Measurements from ENCODE around the gene ADCY10. TPM values are rescaled to one million over a fixed set of nuclear protein-coding genes. Genes with fewer than 3 reads are reported as not detected.

The ADCY10 gene
- total and polyA plus RNA-seq, 2 of the 8 experiments (the other 6 are each of a cell fraction or from before 2014, with no cell fraction given) = 0.02 TPM; not detected in 1

DNA sequence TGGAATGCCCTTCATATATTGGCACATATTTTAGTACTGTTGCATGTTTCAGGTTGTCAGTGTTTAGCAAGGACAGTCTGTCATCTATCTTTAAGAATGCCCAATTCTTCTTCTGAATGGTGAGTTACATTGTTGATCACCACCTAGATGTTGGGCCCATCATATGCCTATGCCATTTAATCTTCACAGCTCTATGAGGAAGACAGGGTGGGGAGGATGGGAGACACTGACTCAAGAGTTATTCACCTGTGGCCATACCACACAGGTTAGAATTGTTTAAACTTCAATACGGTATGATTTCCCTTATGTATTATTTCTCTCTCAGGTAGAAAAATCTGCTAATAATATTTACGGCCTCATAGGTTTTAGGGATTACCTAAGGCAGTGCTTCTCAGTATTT lies 147.4 kb downstream of the ADCY10 start:
- no peak overlapping the region for H4K91ac ChIP-seq (replicated peaks; ENCODE audit: insufficient read length, low read length)
- H3K9ac ChIP-seq (replicated peaks in 1 of 4; ENCODE audit: extremely low read depth in 1 of 4, low read depth in 3 of 4, low read length in 3 of 4) = no peak overlapping the region
- H3K4me2 ChIP-seq (ENCODE audit: insufficient read depth in 1 of 2, low read depth in 2 of 2, low read length in 2 of 2) = no peak overlapping the region
- FAIRE-seq = no peak
- no peak overlapping the region for H2BK12ac ChIP-seq (ENCODE audit: low read depth, low read length)
- no peak overlapping the region for H3K23ac ChIP-seq (ENCODE audit: insufficient read length)
- no peaks in the 10 kb centered on the region for H3K4me1 ChIP-seq (replicated peaks in 1 of 4; ENCODE audit: control insufficient read depth in 3 of 4, insufficient read depth in 4 of 4, low read length in 3 of 4)
- ChIA-PET CTCF (ENCODE audit: partially characterized antibody) (no interaction called here), POLR2A (ENCODE audit: partially characterized antibody) (no interaction called here)
- 89% methylated on average over 2 of the region's 2 CpGs; no CpG with 5 or more reads in 1 of the 2 experiments for WGBS, 2 experiments (ENCODE audit: extremely low coverage in 1 of 2, insufficient coverage in 1 of 2, insufficient read length in 1 of 2, insufficient replicate concordance in 2 of 2, low coverage in 1 of 2, low lambda C conversion rate in 2 of 2, missing lambda C conversion rate in 1 of 2)
- no peak overlapping the region for H3K4me3 ChIP-seq (ENCODE audit: extremely low read depth in 1 of 4, insufficient read depth in 2 of 4, low read depth in 3 of 4, low read length in 4 of 4)
- H2BK120ac ChIP-seq (replicated peaks; ENCODE audit: low read depth, low read length) = no peak overlapping the region
- H3K79me2 ChIP-seq (ENCODE audit: control insufficient read depth in 1 of 2, insufficient read depth in 2 of 2, low read length in 2 of 2) = peaks cover 0 to 15% of the 10 kb centered on the region in 2 experiments; a peak in 3 of 4 replicates
- no peak overlapping the region for H3K4ac ChIP-seq (replicated peaks; ENCODE audit: insufficient read length, low read depth, low read length)
- peaks cover 0 to 3% (median 2%) of the 10 kb centered on the region in 4 experiments; a peak in 6 of 7 replicates for H3K27me3 ChIP-seq (replicated peaks in 1 of 4; ENCODE audit: control insufficient read depth in 3 of 4, extremely low read depth in 1 of 4, insufficient read depth in 3 of 4, low read length in 3 of 4)
- no peak overlapping the region for H2AK5ac ChIP-seq (ENCODE audit: low read depth, low read length)
- peaks cover 2% of the 10 kb centered on the region; the same call in 1 of the 2 replicates for H3K79me1 ChIP-seq (ENCODE audit: low read depth, low read length)
- DNase-seq (ENCODE audit: low read depth in 1 of 2, low spot score in 2 of 2) = no peak
- no peak overlapping the region for H3K56ac ChIP-seq (replicated peaks; ENCODE audit: insufficient read length, low read depth, low read length)
- no peaks in the 10 kb centered on the region for H3K9me3 ChIP-seq (ENCODE audit: insufficient read depth in 2 of 2, low read depth in 1 of 2, low read length in 1 of 2)
- H3K36me3 ChIP-seq (ENCODE audit: control insufficient read depth in 2 of 4, insufficient read depth in 4 of 4, low read length in 3 of 4) = peaks cover 0 to 36% (median 12%) of the 10 kb centered on the region in 4 experiments; a peak in 6 of 8 replicates
- no peaks in the 10 kb centered on the region; the same call in 1 of the 2 replicates for H3K23me2 ChIP-seq (ENCODE audit: low read depth, low read length)
- H3K18ac ChIP-seq (ENCODE audit: extremely low read depth, low read length) = no peak overlapping the region
- H4K8ac ChIP-seq (ENCODE audit: extremely low read depth, insufficient read depth, low read length) = no peak overlapping the region
- H3K14ac ChIP-seq (ENCODE audit: insufficient read length) = no peak overlapping the region
- peaks cover 3 to 13% of the 10 kb centered on the region in 2 experiments for H4K20me1 ChIP-seq (replicated peaks in 1 of 2; ENCODE audit: control insufficient read depth in 1 of 2, insufficient read depth in 2 of 2, low read length in 2 of 2)
- no peak overlapping the region for H3K27ac ChIP-seq (ENCODE audit: low read depth, low read length)
- H2AFZ ChIP-seq (ENCODE audit: low read length) = no peak overlapping the region
- TF ChIP-seq HDAC6 (IDR thresholded peaks at IDR 0.05; ENCODE audit: low read depth, low read length) (no peak), TCF12 (IDR thresholded peaks at IDR 0.05; ENCODE audit: low read depth, low read length) (no peak)
- H2BK20ac ChIP-seq (ENCODE audit: low read length) = no peak overlapping the region
- no peak overlapping the region for H2BK15ac ChIP-seq (ENCODE audit: low read length)
- no peak overlapping the region for H4K5ac ChIP-seq (ENCODE audit: insufficient read length, low read depth, low read length)
- no peak overlapping the region for H2BK5ac ChIP-seq (ENCODE audit: low read depth, low read length)
